ENCODE data around the gene RAB4A.
A peak's percentile ranks its signal among the peaks of the same experiment; 100 is the strongest.

RAB4A gene

GRCh38 chr1:229334716-229335115, 63.8 kb downstream of the RAB4A start:
- no peak for DNase-seq
- no peak for TF ChIP-seq GATA1 (IDR thresholded peaks at IDR 0.05; ENCODE audit: low read depth, low read length)
- TF ChIP-seq POLR2A (IDR thresholded peaks at IDR 0.05; ENCODE audit: low read length), result no peak

- no peak for TF ChIP-seq POLR2A (IDR thresholded peaks at IDR 0.05; ENCODE audit: low read length)
- no peak for TF ChIP-seq GATA1 (IDR thresholded peaks at IDR 0.05; ENCODE audit: low read depth, low read length)
- no peak for DNase-seq
Observed at GRCh38 chr1:229336345-229336744, 65.4 kb downstream of the RAB4A start.

DNA sequence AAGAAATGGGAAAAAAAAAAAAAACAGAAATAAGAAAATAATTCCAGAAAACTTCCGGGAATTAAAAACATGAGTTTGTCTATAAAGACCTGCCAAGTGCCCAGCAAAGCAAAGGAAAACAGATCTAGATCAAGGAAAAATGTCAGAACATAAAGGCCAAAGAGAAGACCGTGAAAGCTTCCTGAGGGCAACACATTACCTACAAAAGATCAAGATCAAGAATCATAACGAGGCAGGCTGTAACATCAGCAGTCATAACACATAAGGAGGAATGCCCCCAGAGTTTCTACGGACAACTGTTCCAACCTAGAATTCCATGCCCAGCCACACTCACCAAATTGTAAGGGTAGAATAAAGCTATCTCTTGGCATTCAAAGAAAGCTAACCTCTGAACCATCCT, 68.2 kb downstream of the RAB4A start:
- DNase-seq, result no peak
- TF ChIP-seq GATA1 (IDR thresholded peaks at IDR 0.05; ENCODE audit: low read depth, low read length), result no peak

- TF ChIP-seq POLR2A (IDR thresholded peaks at IDR 0.05; ENCODE audit: low read length), result no peak
- TF ChIP-seq GATA1 (IDR thresholded peaks at IDR 0.05; ENCODE audit: low read depth, low read length), result no peak
- DNase-seq, result peak in 1 of 2 experiments; percentile 14
Observed at GRCh38 chr1:229339520-229339919, 68.6 kb downstream of the RAB4A start.

DNA sequence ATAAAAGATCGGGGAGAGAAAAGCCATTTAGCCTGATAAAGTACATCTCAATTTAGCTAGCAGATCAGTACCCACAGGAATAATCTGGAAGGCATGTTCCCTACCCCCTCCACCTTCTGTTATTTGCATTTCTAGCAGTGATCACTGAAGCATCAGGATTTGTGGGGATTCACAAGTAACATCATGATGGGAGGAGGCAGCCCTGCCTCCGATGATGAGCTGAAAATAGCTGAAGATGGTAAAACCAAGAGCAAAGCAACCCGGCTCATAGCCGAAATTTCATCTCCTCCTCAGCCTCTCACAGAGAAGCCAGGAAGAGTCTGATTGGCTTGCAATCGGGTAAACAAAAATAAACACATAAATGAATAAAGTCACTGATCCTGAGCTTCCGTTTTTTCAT, 69.6 kb downstream of the RAB4A start:
- TF ChIP-seq POLR2A (IDR thresholded peaks at IDR 0.05; ENCODE audit: low read length) (no peak), GATA1 (IDR thresholded peaks at IDR 0.05; ENCODE audit: low read depth, low read length) (no peak)
- no peak for DNase-seq

GRCh38 chr1:229341774-229342655, 71.1 kb downstream of the RAB4A start:
- peak; percentile 86 to 91 for DNase-seq
- TF ChIP-seq GATA1 (IDR thresholded peaks at IDR 0.05; ENCODE audit: low read depth, low read length), result no peak
- peak; percentile 43 for TF ChIP-seq POLR2A (IDR thresholded peaks at IDR 0.05; ENCODE audit: low read length)

GRCh38 chr1:229342656-229343569, 72.0 kb downstream of the RAB4A start, which contains the start of gene CCSAP:
Gene CCSAP (minus strand): TSS chr1:229343047. CDS start chr1:229342465, 582 bp downstream.
- DNase-seq, result peak; percentile 77 to 79
- no peak for TF ChIP-seq GATA1 (IDR thresholded peaks at IDR 0.05; ENCODE audit: low read depth, low read length)
- TF ChIP-seq POLR2A (IDR thresholded peaks at IDR 0.05; ENCODE audit: low read length), result peak; percentile 44

- DNase-seq, result no peak
Observed at GRCh38 chr1:229344139-229344538, 73.2 kb downstream of the RAB4A start.

GRCh38 chr1:229344937-229345684, 74.2 kb downstream of the RAB4A start:
- DNase-seq, result no peak
- TF ChIP-seq POLR2A (IDR thresholded peaks at IDR 0.05; ENCODE audit: low read length) (no peak), GATA1 (IDR thresholded peaks at IDR 0.05; ENCODE audit: low read depth, low read length) (no peak)

More at GRCh38 chr1:229344139-229344538, 73.2 kb downstream of the RAB4A start:
- TF ChIP-seq GATA1 (IDR thresholded peaks at IDR 0.05; ENCODE audit: low read depth, low read length) (no peak), POLR2A (IDR thresholded peaks at IDR 0.05; ENCODE audit: low read length) (no peak)

DNA sequence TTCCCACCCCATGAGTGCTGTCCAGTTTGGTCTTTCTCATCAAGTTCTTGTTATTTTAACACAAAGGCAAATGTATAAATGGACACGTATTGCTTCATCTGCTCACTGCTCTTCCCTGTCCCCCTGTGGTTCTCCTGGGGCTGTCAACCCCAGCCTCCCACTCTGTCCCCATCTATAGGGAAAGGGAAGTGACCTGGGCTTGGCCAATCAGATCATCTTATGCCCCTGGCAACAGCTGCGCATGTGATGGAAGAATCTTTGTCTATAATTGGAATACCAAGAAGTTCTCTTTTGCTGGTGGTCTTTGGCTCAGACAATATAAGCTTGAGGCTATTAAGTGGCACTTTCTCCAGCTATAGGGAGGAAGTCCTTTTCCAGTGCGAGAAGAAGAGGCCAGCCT, 76.6 kb downstream of the RAB4A start:
- no peak for DNase-seq
- TF ChIP-seq GATA1 (IDR thresholded peaks at IDR 0.05; ENCODE audit: low read depth, low read length), result no peak
- TF ChIP-seq POLR2A (IDR thresholded peaks at IDR 0.05; ENCODE audit: low read length), result no peak

DNA sequence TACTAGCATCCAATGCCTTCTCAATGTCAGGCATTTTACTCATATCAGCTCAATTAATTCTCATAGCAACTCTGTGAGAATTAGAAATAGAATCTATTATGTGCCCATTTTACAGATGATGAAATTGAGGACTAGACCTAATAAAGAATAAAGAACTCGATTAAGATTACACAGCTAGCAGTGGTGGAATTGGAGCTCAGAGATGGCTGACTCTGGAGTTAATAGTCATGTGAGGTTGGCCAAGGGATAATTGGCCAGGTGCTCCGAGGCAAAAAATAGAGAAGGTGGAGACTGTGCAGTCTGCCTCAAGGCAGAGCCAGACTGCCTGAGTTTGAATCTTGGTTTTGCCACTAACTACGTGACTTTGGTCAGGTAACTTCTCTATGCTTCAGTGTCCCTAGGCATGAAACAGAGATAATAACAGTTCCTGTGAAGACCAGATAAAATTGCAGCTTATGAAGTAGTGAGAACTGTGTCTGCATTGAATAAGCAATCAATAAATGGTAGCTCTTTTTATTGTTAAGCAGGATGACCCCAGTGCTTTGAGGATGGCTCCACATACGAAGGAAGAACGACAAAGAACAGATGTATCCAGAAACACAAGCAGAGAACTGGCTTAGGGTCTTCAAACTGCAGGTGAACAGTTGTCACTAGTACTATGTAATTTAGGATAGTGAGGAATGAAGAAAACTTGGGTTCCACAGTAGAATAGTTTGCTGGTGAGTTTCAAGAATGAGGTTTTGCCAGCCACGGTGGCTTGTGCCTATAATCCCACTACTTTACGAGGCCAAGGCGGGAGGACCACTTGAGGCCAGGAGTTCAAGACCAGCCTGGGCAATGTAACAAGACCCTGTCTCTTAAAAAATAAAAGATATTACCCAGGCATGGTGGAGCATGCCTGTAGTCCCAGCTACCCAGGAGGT, 78.8 kb downstream of the RAB4A start:
- no peak for DNase-seq
- no peak for TF ChIP-seq GATA1 (IDR thresholded peaks at IDR 0.05; ENCODE audit: low read depth, low read length)
- no peak for TF ChIP-seq POLR2A (IDR thresholded peaks at IDR 0.05; ENCODE audit: low read length)

DNA sequence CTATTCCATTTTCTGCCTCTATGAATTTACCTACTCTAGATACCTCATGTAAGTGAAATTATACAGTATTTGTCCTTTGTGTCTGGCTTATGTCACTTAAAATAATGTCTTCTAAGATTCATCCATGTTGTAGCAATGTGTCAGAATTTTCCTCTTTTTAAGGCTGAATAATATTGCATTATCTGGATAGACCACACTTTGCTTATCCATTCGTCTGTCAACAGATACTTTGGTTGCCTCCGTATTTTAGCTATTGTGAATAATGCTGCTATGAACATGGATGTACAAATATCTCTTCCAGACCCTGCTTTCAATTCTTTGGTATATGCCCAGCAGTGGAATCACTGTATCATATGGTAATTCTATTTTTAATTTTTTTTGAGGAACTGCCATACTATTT, 82.1 kb downstream of the RAB4A start:
- no peak for TF ChIP-seq POLR2A (IDR thresholded peaks at IDR 0.05; ENCODE audit: low read length)
- no peak for TF ChIP-seq GATA1 (IDR thresholded peaks at IDR 0.05; ENCODE audit: low read depth, low read length)
- no peak for DNase-seq

Measured in erythroblast (primary cell).